Upper lobe of left lung (tissue), 6 donors: ENCODE data around the gene HTRA3. TPM values are rescaled to one million over a fixed set of nuclear protein-coding genes. Genes with fewer than 3 reads are reported as not detected.

Source experiments
- ATAC-seq, 2 donors: fragments of 200-7000 bp; cut with Tn5 transposase; one replicate each; pipeline ENCODE4 v1.9.1; 2022; ENCODE audit warnings: mild to moderate bottlenecking in 2 of 2, moderate library complexity in 2 of 2; ENCODE audit not compliant: low FRiP score in 2 of 2
- DNase-seq, 2 donors: peaks; one replicate each; pipeline ENCODE4 v3.0.0-alpha.2; 2019 to 2020
- H3K27ac ChIP-seq, 4 donors: fragments of 200-600 bp; sonication (generic); one replicate each; pipeline ENCODE4 v1.5.1; 2016 to 2019
- H3K27me3 ChIP-seq, 4 donors: fragments of 200-600 bp; sonication (generic); one replicate each; pipeline ENCODE4 v1.5.1; 2017 to 2019
- H3K36me3 ChIP-seq, 4 donors: fragments of 200-600 bp; sonication (generic); one replicate each; pipeline ENCODE4 v1.5.1; 2016 to 2019
- H3K4me1 ChIP-seq, 4 donors: fragments of 200-600 bp; sonication (generic); one replicate each; pipeline ENCODE4 v1.5.1; 2018 to 2019
- H3K4me3 ChIP-seq, 4 donors: fragments of 200-600 bp; sonication (generic); one replicate each; pipeline ENCODE4 v1.5.1; 2017 to 2019; ENCODE audit warnings: mild to moderate bottlenecking in 2 of 4, moderate library complexity in 1 of 4
- H3K9me3 ChIP-seq, 4 donors: fragments of 200-600 bp; sonication (generic); one replicate each; pipeline ENCODE4 v1.5.1; 2018 to 2019
- EP300 ChIP-seq, 4 donors: sonication (generic); formaldehyde crosslinking; IDR thresholded peaks; one replicate each; pipeline ENCODE4 v1.5.1; 2017; ENCODE audit warnings: antibody characterized with exemption in 4 of 4, control low read depth in 2 of 4
- POLR2A ChIP-seq, 4 donors: fragments of 450-650 bp; IDR thresholded peaks; one replicate each; pipeline ENCODE4 v1.5.1; 2016 to 2017; ENCODE audit warnings: antibody characterized with exemption in 4 of 4, mild to moderate bottlenecking in 2 of 4
- POLR2AphosphoS5 ChIP-seq, 2 donors: sonication (generic); formaldehyde crosslinking; IDR thresholded peaks; one replicate each; pipeline ENCODE4 v1.5.1; 2017; ENCODE audit warnings: antibody characterized with exemption in 2 of 2
- WGBS, 2 donors: methylation state at CpG; one replicate each; pipeline ENCODE4 v1.1.5; 2017 to 2018; 5-methylcytosine and 5-hydroxymethylcytosine counted together
- total RNA-seq, 6 donors: library from RNA; depleted of rRNA in 4 of 6; stranded (reverse); fragments of >200 nt in 4 of 6; gene quantifications; one replicate each; pipeline versions ENCODE4 v1.1.0 to v1.2.1, GENCODE V29; 2016 to 2021
- TF ChIP-seq, protein P1 (sequence below), 6 experiments: fragments of 450-650 bp in 4 of 6; fragments of 200-600 bp in 2 of 6; sonication (generic) in 2 of 6; IDR thresholded peaks; one replicate each; pipeline ENCODE4 v1.5.1; 2016 to 2019; ENCODE audit warnings: antibody characterized with exemption in 6 of 6
- donor health status: DM: no; HTN: no; CAD: no; lungs with moderate emphysema.
- donor health status: DM: no; HTN: yes; CAD: no; lungs with severe emphysema.

Gene HTRA3
- total RNA-seq, 6 donors from 2014 or later, result 5.2 to 51.1 (median 19.7) TPM

- WGBS, 2 donors, result 93 to 96% methylated on average over 11 of the region's 11 CpGs
- Histone ChIP-seq H3K36me3 (peaks cover 0 to 79% (median 43%) of the 10 kb centered on the region in 4 donors), H3K4me1 (peaks cover 14 to 21% (median 17%) of the 10 kb centered on the region in 4 donors), H3K27me3 (no peaks in the 10 kb centered on the region), H3K9me3 (no peaks in the 10 kb centered on the region), H3K27ac (no peak overlapping the region), H3K4me3 (no peak overlapping the region)
- ATAC-seq (no peak), DNase-seq (no peak)
- TF ChIP-seq POLR2AphosphoS5 (IDR thresholded peaks at IDR 0.05) (no peak), POLR2A (IDR thresholded peaks at IDR 0.05) (no peak), EP300 (IDR thresholded peaks at IDR 0.05) (no peak)
- TF ChIP-seq, protein P1, sequence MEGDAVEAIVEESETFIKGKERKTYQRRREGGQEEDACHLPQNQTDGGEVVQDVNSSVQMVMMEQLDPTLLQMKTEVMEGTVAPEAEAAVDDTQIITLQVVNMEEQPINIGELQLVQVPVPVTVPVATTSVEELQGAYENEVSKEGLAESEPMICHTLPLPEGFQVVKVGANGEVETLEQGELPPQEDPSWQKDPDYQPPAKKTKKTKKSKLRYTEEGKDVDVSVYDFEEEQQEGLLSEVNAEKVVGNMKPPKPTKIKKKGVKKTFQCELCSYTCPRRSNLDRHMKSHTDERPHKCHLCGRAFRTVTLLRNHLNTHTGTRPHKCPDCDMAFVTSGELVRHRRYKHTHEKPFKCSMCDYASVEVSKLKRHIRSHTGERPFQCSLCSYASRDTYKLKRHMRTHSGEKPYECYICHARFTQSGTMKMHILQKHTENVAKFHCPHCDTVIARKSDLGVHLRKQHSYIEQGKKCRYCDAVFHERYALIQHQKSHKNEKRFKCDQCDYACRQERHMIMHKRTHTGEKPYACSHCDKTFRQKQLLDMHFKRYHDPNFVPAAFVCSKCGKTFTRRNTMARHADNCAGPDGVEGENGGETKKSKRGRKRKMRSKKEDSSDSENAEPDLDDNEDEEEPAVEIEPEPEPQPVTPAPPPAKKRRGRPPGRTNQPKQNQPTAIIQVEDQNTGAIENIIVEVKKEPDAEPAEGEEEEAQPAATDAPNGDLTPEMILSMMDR (IDR thresholded peaks at IDR 0.05), result no peak
These were observed 39.5 kb upstream of the HTRA3 start for GRCh38 chr4:8230033-8230432.

- H3K9me3 ChIP-seq, result no peaks in the 10 kb centered on the region
- DNase-seq, result no peak
- no peaks in the 10 kb centered on the region for H3K27me3 ChIP-seq
- ATAC-seq, result no peak
- no peak overlapping the region for H3K27ac ChIP-seq
- TF ChIP-seq POLR2AphosphoS5 (IDR thresholded peaks at IDR 0.05), result no peak
- TF ChIP-seq EP300 (IDR thresholded peaks at IDR 0.05), result no peak
- TF ChIP-seq, protein P1 (IDR thresholded peaks at IDR 0.05), result no peak
- no peak for TF ChIP-seq POLR2A (IDR thresholded peaks at IDR 0.05)
- peaks cover 0 to 81% (median 48%) of the 10 kb centered on the region in 4 donors for H3K36me3 ChIP-seq
- H3K4me1 ChIP-seq, result peaks cover 14 to 21% (median 17%) of the 10 kb centered on the region in 4 donors
- WGBS, 2 donors, result 95 to 98% methylated on average over 10 of the region's 10 CpGs
- no peak overlapping the region for H3K4me3 ChIP-seq
These were observed 38.7 kb upstream of the HTRA3 start for GRCh38 chr4:8230891-8231290.

DNA sequence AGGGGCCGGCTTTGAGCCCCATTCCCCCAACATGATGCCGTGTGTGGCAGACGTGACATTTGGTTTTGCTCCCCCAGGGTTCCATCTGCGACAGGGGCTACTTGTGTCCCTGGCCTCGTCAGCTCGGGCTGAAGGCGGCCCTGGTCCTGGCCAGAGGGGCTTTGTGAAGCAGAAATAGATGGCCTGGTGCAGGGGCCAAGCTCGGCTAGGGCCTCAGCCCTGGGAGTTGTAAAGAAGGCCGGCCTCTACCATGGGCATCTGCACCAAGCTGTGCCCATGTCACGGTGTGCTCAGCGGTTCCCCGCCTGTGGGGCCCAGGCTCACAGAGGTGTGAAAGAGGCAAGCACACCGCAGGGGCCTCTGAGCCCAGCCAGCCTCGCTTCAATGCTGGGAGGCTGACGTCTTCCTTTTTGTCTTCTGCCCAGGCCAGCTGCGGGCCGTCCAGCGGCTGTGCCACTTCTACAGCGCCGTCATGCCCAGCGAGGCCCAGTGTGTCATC is 38.0 kb upstream of the HTRA3 start:
- no peaks in the 10 kb centered on the region for H3K9me3 ChIP-seq
- no peaks in the 10 kb centered on the region for H3K27me3 ChIP-seq
- no peak overlapping the region for H3K27ac ChIP-seq
- ATAC-seq, result no peak
- peak in 1 of 2 donors; percentile 75 for DNase-seq
- no peak overlapping the region for H3K4me3 ChIP-seq
- 88 to 91% methylated on average over 13 to 21 of the region's 21 CpGs for WGBS, 2 donors
- H3K36me3 ChIP-seq, result peaks cover 0 to 81% (median 52%) of the 10 kb centered on the region in 4 donors
- no peak for TF ChIP-seq POLR2A (IDR thresholded peaks at IDR 0.05)
- TF ChIP-seq EP300 (IDR thresholded peaks at IDR 0.05), result no peak
- peaks cover 14 to 21% (median 17%) of the 10 kb centered on the region in 4 donors for H3K4me1 ChIP-seq

DNA sequence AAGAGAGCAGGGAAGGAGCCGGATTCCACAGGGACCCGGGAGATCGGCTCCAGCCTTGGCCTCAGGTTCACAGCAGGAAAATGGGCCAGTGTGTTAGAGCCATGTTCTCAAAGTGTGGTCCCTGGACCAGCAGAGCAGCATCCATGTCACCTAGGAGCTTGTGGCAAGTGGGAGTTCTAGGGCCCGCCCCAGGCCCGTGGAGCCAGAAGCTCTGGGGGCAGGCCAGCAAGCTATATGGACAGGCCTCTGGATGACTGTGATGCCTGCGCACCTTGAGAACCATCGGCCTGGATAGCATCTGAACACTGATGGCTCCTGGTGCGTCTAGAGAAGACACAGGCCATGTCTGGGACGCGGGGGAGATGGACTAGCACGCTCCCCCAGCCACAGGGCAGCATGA is 36.8 kb upstream of the HTRA3 start:
- WGBS, 2 donors, result 95 to 96% methylated on average over 8 to 11 of the region's 11 CpGs
- Histone ChIP-seq H3K4me3 (no peak overlapping the region), H3K4me1 (peaks cover 11 to 14% (median 14%) of the 10 kb centered on the region in 4 donors), H3K27me3 (no peaks in the 10 kb centered on the region), H3K9me3 (no peaks in the 10 kb centered on the region), H3K27ac (no peak overlapping the region), H3K36me3 (peaks cover 0 to 81% (median 52%) of the 10 kb centered on the region in 4 donors)
- DNase-seq (peak in 1 of 2 donors; percentile 57), ATAC-seq (no peak)
- TF ChIP-seq EP300 (IDR thresholded peaks at IDR 0.05) (no peak), POLR2A (IDR thresholded peaks at IDR 0.05) (no peak), POLR2AphosphoS5 (IDR thresholded peaks at IDR 0.05) (no peak)
- TF ChIP-seq, protein P1 (IDR thresholded peaks at IDR 0.05), result no peak

DNA sequence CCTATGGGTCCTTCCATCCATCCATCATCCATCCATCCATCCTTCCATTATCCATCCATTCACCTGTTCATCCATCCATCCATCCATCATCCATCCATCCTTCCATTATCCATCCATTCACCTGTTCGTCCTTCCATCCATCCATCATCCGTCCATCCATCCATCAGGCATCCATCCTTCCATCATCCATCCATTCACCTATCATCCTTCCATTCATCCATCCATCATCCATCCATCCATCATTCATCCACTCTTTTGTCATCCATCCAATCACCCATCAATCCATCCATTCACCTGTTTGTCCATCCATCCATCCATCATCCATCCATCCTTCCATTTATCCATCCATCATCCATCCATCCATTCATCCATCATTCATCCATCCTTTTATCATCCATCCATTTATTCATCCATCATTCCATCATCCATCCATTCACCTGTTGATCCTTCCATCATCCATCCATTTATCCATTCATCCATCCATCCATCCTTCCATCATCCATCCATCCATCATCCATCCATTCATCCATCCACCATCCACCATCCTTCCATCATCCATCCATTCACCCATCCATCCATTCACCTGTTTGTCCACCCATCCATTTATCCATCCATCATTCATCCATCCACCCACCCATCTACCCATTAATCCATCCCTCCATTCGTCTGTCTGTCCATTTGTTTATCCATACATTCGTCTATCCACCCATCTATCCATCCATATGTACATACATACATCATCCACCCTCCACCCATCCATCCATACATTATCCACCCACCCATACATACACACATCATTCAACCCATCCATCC is 35.7 kb upstream of the HTRA3 start:
- peaks cover 0 to 81% (median 57%) of the 10 kb centered on the region in 4 donors for H3K36me3 ChIP-seq
- H3K27me3 ChIP-seq, result no peaks in the 10 kb centered on the region
- H3K9me3 ChIP-seq, result no peaks in the 10 kb centered on the region
- DNase-seq, result no peak
- H3K4me1 ChIP-seq, result peaks cover under 1 to 3% (median 3%) of the 10 kb centered on the region in 4 donors
- no peak for ATAC-seq
- TF ChIP-seq EP300 (IDR thresholded peaks at IDR 0.05), result no peak
- WGBS, 2 donors, result 96% methylated on average over 4 of the region's 4 CpGs
- H3K27ac ChIP-seq, result no peak overlapping the region
- no peak overlapping the region for H3K4me3 ChIP-seq
